GM18511 (cell line): ENCODE results near the gene TMEM161B.
"Not testable (repeated sequence)": the region's sequence is repeated elsewhere in the genome, so short reads cannot be mapped to it uniquely, and the experiment has no call there.

Experiments
- ATAC-seq: cut with Tn5 transposase; IDR thresholded peaks from one replicate; pipeline ENCODE4 v1.9.1; 2021; ENCODE audit warnings: mild to moderate bottlenecking, moderate library complexity; ENCODE audit not compliant: unreplicated experiment

Gene TMEM161B

GRCh38 chr5:88250010-88250409 is 18.6 kb downstream of the TMEM161B start:
- no peak for ATAC-seq

GRCh38 chr5:88248743-88249540 is 19.7 kb downstream of the TMEM161B start:
- ATAC-seq = no peak

GRCh38 chr5:88248094-88248493 is 20.6 kb downstream of the TMEM161B start:
- ATAC-seq = no peak

DNA sequence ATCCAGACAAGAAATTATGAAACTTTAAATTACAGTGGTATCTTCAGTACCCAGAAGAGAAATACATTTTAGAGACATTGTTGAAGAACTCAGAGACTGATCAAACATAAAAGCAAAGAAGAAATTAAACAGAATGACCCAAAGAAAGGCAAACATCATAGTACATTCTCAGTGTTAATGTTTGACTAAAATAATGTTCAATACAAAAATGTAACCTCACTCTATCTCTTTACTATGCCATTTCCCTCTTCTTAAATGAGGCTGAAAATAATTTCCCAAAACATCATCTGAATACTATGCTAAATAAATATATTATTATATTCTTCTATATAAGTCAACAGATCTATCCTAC is 22.8 kb downstream of the TMEM161B start:
- no peak for ATAC-seq

GRCh38 chr5:88245241-88245892 is 23.3 kb downstream of the TMEM161B start:
- ATAC-seq = no peak

DNA sequence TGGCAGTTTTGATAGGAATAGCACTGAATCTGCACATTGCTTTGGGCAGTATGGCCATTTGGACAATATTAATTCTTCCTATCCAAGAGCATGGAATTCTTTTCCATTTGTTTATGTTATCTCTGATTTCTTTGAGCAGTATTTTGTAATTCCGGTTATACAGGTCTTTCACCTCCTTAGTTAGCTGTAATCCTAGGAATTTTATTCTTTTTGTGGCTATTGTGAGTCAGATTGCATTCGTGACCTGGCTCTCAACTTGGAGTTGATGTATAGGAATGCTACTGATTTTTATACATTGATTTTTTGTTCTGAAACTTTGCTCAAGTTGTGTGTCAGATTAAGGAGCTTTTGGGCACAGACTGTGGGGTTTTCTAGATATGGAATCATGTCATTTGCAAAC is 24.0 kb downstream of the TMEM161B start:
- no peak for ATAC-seq

DNA sequence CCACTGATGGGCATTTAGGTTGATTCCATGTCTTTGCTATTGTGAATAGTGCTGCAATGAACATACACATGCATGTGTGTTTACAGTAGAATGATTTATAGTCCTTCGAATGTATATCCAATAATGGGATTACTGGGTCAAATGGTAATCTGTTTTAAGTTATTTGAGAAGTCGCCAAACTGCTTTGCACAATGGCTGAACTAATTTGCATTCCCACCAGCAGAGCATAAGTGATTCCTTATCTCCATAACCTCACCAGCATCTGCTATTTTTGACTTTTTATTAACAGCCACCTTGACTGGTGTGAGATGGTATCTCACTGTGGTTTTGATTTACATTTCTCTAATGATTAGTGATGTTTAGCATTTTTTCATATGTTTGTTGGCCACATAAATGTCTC is 25.2 kb downstream of the TMEM161B start:
- not testable (repeated sequence) for ATAC-seq

- no peak for ATAC-seq
These were observed 29.9 kb downstream of the TMEM161B start for GRCh38 chr5:88238732-88239131.

GRCh38 chr5:88236866-88237642 is 31.6 kb downstream of the TMEM161B start:
- ATAC-seq = no peak

DNA sequence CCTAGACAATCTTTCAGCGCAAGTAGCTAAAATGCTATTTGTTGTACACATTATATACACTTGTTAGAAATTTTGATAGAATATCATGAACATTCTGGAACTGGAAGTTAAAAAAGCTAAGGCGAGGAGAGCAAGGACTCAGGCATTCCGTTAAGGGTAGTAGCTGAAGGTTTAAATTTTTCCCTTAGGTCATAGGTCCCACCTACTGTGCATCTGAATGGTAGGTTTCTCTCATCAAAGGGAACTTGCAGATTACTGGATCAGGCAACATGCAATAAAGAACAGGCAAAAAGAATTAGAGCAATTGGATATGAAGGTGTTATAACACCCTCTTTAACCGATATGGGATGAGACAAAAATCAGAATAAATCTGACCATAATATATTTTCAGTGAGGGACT is 32.8 kb downstream of the TMEM161B start:
- ATAC-seq = no peak

GRCh38 chr5:88235346-88235745 is 33.3 kb downstream of the TMEM161B start:
- no peak for ATAC-seq

GRCh38 chr5:88230546-88231066 is 38.0 kb downstream of the TMEM161B start:
- ATAC-seq = no peak

DNA sequence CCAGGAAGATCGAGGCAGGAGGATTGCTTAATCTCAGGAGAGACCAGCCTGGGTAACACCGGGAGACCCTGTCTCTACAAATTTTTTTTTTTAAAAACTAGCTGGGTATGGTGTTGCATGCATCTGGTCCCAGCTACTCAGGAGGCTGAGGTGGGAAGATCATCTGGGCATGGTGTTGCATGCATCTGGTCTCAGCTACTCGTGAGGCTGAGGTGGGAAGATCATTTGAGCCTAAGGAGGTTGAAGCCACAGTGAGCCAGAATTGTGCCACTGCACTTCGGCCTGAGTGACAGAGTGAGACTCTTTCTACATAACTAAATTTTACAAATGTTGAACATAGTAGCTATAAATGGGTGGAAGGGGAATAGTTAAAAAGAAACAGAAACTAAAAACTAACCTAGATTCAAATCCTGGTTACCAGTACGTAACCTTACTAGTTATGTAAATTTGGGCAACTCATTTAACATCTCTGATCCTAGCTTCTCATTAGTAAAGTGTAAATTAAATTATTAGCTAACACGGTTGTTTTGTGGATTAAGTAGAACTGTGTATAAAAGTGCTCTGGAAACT is 41.7 kb downstream of the TMEM161B start:
- ATAC-seq = peak; percentile 88

GRCh38 chr5:88214655-88215054 is 54.0 kb downstream of the TMEM161B start:
- ATAC-seq = no peak

- ATAC-seq = no peak
These were observed 61.1 kb downstream of the TMEM161B start for GRCh38 chr5:88207575-88207974.

GRCh38 chr5:88203981-88204750 is 64.5 kb downstream of the TMEM161B start:
- no peak for ATAC-seq

DNA sequence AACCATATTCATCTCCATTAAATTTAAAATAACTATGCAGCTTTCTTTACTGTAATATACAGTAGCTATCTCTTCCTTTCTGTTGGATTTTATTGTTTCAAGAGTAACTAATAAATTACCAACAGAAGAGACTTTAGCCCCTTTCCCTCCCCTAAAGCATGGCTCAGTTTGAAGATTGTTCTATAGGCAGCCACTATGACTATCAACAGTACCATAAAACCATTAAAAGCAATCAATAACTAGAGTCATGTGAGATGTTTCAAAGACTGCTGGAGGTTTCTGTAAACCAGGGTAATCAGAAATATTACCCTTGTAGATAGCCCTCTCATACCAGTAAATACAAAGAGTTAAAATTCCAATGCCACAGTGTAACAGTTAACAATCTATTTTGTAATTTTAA is 73.0 kb downstream of the TMEM161B start:
- ATAC-seq = no peak

GRCh38 chr5:88193896-88194295 is 74.7 kb downstream of the TMEM161B start:
- no peak for ATAC-seq

DNA sequence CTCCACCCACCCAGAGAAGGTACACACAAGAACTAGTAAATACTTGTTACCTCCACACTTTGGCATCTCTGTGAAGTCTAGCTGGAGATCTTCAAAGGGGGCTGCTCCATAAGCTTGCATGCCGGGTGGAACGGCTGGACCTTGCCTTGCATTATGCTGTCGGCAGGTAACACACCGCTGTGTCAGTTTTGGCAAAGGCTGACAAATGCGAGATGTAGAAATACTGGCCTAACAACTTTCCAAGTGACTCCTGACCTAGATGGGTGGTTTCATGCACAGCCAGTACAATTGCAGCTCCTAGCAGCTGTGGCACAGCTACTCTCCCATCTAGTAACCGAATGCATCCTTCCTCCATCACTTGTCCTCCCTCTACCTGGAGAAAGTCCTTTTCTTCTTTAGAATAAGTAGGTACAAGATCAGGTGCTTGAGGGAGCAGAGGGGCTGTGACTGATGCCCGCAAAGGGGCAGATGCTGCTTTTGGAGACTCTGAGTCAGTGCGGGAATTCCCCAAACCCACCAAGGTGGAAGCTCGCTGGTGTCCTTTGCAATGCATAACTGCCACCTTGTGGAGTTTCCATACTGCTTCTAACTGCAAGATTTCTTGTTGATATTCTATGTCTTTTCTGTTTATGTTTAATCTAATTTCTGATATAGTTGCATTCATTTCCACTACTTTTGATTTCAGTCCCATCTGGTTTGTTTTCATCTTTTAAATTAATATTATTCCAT is 78.4 kb downstream of the TMEM161B start:
- no peak for ATAC-seq

DNA sequence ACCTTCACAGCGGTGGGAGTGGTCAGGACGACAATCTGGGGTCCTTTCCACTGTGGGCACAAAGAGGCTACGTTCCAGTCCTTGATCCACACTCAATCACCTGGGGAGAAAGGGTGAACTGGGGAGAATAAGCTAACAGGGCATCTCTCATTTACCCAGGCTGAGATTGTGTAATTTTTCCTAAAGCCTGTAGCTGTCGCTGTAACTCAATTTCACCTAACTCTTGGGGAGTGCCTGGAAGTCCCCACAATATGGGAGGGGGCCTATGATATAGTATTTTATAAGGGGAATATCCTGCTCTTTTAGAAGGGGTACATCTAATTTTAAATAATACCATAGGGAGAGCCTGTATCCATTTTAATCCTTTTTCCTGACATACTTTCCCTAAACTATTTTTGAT is 79.2 kb downstream of the TMEM161B start:
- not testable (repeated sequence) for ATAC-seq
